Measurements from ENCODE around the gene TFDP2. TPM values are rescaled to one million over a fixed set of nuclear protein-coding genes. Genes with fewer than 3 reads are reported as not detected.
"Not testable (repeated sequence)": the region's sequence is repeated elsewhere in the genome, so short reads cannot be mapped to it uniquely, and the experiment has no call there.

TFDP2 gene
- total RNA-seq, 4 donors from 2014 or later, result 30.5 to 75.9 (median 43.0) TPM

DNA sequence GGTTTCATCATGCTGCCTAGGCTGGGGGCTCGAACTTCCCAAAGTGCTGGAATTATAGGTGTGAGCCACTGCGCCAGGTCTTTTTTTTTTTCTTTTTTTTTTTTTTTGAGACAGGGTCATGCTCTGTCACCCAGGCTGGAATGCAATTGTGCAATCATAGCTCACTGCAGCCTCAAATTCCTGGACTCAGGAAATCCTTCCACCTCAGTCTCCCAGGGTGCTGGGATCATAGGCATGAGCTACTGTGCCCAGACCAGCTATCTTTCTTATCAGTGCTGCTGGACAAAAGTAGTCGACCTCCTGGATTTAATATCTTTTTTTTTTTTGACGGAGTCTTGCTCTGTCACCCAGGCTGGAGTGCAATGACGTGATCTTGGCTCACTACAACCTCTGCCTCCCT is 60.8 kb downstream of the TFDP2 start:
- TF ChIP-seq, protein P1, sequence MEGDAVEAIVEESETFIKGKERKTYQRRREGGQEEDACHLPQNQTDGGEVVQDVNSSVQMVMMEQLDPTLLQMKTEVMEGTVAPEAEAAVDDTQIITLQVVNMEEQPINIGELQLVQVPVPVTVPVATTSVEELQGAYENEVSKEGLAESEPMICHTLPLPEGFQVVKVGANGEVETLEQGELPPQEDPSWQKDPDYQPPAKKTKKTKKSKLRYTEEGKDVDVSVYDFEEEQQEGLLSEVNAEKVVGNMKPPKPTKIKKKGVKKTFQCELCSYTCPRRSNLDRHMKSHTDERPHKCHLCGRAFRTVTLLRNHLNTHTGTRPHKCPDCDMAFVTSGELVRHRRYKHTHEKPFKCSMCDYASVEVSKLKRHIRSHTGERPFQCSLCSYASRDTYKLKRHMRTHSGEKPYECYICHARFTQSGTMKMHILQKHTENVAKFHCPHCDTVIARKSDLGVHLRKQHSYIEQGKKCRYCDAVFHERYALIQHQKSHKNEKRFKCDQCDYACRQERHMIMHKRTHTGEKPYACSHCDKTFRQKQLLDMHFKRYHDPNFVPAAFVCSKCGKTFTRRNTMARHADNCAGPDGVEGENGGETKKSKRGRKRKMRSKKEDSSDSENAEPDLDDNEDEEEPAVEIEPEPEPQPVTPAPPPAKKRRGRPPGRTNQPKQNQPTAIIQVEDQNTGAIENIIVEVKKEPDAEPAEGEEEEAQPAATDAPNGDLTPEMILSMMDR (IDR thresholded peaks at IDR 0.05), result no peak

DNA sequence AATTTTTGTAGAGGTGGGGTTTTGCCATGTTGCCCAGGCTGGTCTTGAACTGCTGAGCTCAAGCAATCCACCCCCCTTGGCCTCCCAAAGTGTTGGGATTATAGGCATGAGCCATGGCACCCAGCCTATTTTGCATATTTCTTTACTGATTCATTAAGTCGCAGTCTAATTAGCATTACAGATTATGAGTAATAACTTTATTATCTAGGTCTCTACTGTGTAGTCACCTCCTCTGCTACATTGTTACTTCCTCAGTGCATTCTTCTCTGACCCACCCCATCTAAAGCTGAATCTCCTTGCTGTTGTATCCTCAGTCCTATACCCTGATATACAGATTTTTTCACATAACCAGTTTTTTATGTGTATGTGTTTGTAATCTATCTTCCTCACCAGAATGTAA is 61.7 kb downstream of the TFDP2 start:
- TF ChIP-seq, protein P1 (IDR thresholded peaks at IDR 0.05), result no peak
- DNase-seq (ENCODE audit: low spot score), result no peak
- no peak for ATAC-seq (ENCODE audit: low FRiP score)

More for the DNA sequence above, 60.8 kb downstream of the TFDP2 start:
- DNase-seq (ENCODE audit: low spot score) (no peak), ATAC-seq (ENCODE audit: low FRiP score) (no peak)

DNA sequence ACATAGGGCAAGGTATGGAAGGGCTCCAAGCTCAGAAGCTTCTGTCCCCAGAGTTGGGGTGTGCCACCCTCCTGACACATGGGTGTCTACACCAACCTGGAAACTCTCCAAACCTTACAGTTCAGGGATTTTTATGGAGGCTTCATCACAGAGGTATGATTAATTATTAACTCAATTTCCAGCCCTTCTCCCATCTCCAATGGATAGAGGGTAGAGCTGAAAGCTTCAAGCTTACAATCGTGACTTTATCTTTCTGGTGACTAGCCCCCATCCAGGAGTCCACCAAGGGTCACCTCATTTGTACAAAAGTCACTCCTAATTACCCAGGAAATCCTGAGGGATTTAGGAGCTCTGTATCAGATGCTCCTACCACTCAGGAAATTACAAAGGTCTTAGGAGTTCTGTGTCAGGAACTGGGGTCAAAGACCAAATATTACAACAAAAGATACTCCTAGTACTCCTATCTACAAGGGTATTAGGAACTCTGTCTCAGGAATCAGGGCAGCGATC is 62.7 kb downstream of the TFDP2 start:
- no peak for ATAC-seq (ENCODE audit: low FRiP score)
- DNase-seq (ENCODE audit: low spot score), result no peak
- TF ChIP-seq, protein P1 (IDR thresholded peaks at IDR 0.05), result no peak

DNA sequence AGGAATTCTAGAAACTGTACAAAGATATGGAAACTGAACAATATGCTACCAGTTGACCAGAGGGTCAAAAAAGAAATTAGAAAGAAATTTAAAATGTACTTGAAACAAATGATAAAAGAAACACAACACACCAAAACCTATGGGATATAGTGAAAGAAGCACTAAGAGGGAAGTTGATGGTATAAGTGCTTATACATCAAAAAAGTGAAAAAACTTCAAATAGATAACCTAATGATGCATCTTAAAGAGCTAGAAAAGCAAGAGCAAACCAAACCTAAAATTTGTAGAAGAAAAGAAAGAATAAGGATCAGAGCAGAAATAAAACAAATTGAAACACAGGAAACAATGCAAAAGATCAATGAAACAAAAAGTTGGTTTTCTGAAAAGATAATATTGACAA is 68.2 kb downstream of the TFDP2 start:
- no peak for ATAC-seq (ENCODE audit: low FRiP score)
- TF ChIP-seq, protein P1 (IDR thresholded peaks at IDR 0.05), result no peak

DNA sequence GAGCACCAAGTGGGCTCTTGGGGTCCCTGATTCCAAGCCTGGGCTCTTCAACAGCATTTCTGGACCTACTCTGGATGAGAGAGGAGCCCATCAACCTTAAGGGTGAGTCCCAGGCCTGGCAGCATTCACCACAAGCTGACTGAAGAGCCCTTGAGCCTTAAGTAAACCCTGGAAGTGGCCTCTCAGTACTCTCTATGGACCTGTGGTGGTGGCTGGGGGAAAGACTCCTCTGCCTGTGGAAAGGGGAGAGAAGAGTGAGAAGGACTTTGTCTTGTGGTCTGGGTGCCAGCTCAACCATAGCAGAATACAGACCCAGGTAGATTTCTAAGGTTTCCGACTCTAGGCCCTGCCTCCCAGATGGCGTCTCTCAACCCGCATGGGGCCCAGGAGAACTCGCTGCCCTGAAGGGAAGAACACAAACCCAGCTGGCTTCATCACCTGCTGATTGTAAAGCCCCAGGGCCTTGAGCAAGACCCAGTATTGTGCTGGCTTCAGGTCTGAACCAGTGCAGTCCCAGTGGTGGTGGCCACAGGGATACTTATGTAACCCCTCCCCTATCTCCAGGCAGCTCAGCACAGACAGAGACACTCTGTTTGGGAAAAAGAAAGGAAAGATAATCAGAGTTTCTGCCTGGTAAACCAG is 71.4 kb downstream of the TFDP2 start:
- no peak for DNase-seq (ENCODE audit: low spot score)
- TF ChIP-seq, protein P1 (IDR thresholded peaks at IDR 0.05), result no peak
- no peak for ATAC-seq (ENCODE audit: low FRiP score)

More for the DNA sequence above, 68.2 kb downstream of the TFDP2 start:
- no peak for DNase-seq (ENCODE audit: low spot score)

DNA sequence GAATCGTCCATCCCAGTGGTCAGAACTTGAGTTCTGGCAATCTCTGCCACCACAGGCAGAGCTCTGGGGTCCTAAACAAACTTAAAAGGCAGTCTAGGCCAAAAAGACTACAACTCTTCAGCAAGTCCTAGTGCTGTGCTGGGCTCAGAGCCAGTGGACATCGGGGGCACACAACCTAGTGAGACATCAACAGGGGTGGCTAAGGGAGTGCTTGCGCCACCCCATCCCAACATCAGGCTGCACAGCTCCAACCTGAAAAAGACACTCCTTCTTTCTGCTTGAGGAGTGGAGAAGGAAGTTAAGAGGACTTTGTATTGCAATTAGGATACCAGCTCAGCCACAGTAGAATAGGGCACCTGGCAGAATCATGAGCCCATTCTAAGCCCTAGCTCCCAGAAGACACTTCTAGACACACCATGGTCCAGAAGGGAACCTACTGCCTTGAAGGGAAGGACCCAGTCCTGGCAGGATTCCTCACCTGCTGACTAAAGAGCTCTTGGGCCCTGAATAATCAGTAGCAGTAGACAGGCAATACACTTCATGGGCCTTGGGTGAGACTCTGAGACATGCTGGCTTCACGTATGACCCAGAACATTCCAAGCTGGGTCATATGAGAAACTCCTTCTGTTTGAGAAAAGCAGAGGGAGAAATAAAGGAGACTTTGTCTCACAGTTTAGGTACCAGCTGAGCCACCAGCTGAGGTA is 72.0 kb downstream of the TFDP2 start:
- TF ChIP-seq, protein P1 (IDR thresholded peaks at IDR 0.05), result no peak
- DNase-seq (ENCODE audit: low spot score) (no peak), ATAC-seq (ENCODE audit: low FRiP score) (no peak)

DNA sequence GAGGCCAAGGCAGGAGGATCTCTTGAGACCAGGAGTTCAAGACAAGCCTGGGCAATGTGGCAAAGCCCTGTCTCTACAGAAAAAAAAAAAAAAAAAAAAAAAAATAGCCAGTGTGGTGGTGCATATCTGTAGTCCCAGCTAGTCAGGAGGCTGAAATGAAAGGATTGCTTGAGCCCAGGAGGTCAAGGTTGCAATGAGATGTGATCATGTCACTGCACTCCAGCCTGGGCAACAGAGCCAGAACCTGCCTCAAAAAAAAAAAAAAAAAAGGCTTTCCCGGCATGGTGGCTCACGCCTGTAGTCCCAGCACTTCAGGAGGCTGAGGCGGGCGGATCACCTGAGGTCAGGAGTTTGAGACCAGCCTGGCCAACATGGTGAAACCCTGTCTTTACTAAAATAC is 73.7 kb downstream of the TFDP2 start:
- DNase-seq (ENCODE audit: low spot score); ATAC-seq (ENCODE audit: low FRiP score): not testable (repeated sequence)
